UCSD-AML1 (cell line): Measurements from ENCODE around the gene ARHGAP32.
"Not testable (repeated sequence)": the region's sequence is repeated elsewhere in the genome, so short reads cannot be mapped to it uniquely, and the experiment has no call there.

ENCODE experiments used
- DNase-seq: peaks from one replicate; lab custom pipeline; 2025; ENCODE audit not compliant: unreplicated experiment; lab: John Stamatoyannopoulos, UW

The ARHGAP32 gene

GRCh38 chr11:128936606-128937251 lies 255.4 kb downstream of the ARHGAP32 start:
- no peak for DNase-seq

DNA sequence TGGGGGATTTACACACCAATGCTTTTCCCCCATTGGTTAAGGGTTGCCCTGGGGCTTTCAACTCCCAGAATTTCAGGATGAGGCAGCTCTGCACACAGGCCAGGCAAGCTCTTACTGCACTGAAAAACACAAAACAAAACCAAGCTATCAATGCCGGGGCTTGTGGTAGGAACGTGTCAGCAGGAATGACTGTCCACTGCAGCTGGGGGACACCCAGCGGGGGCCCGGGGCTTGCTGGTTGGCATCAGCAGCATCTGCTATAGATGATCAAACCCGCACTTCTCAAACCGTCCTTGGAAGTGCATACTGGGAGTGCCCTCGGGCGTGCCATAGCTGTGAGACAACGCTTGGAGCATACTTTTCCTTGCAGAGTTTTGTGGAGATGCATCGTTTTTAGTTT lies 257.2 kb downstream of the ARHGAP32 start:
- DNase-seq, result no peak

- no peak for DNase-seq
Measured at GRCh38 chr11:128934351-128934750, 257.8 kb downstream of the ARHGAP32 start.

DNA sequence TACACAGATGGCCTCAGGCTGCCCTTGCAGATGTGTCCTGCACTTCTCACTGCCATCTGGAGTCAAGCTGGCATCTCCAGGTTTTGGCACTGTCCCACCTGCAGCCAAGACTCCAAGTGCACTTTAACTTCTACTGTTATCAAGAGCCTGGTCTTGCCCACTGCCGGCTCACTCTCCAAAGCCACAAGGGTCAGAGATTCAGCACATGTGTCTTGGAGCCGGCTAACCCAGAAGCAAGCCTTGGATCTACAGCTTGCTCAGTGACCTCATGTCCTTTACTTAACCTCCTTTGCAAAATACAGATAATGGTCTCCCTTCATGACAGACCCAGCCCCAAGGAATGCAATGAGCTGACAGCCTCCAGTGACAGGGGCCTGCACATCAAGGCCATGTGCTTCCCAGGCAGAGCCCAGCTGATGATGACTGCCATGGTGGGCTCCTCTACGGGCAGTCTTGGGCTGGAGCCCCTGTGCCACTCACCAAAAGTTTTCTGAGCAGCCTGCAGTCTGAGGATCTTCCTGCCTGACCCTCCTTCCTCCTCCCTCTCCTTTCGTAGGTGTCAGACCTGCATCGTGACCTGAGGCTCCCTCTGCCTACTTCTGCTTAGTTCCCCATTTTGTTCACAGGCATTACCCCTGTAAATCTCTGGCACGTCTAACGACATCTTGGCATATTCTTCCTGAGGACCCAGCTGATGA lies 258.5 kb downstream of the ARHGAP32 start:
- no peak for DNase-seq

GRCh38 chr11:128931668-128932067 lies 260.5 kb downstream of the ARHGAP32 start:
- no peak for DNase-seq

GRCh38 chr11:128931066-128931465 lies 261.1 kb downstream of the ARHGAP32 start:
- DNase-seq, result no peak

DNA sequence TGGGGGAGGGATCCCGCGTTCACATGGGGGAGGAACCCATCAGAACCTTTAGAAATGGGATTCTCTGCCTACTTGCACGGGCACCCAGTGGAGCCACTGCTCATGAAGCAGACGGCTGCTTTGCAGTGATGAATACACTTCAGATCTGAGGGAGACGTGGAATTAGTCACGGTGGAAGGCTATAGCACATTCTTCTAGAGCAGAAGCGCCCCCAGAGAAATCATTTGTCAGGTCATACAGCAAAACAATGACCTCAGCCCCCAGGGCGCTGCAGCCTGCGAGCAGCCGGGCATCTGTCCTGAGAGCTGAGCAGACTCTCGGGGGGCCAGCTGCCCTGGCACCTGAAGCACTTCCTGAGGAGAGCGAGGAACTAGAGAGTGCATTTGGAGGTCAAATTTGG lies 262.1 kb downstream of the ARHGAP32 start:
- DNase-seq, result no peak

- no peak for DNase-seq
Measured at GRCh38 chr11:128929468-128929867, 262.7 kb downstream of the ARHGAP32 start.

GRCh38 chr11:128928400-128928799 lies 263.7 kb downstream of the ARHGAP32 start:
- no peak for DNase-seq

GRCh38 chr11:128927683-128928336 lies 264.3 kb downstream of the ARHGAP32 start:
- DNase-seq, result no peak

DNA sequence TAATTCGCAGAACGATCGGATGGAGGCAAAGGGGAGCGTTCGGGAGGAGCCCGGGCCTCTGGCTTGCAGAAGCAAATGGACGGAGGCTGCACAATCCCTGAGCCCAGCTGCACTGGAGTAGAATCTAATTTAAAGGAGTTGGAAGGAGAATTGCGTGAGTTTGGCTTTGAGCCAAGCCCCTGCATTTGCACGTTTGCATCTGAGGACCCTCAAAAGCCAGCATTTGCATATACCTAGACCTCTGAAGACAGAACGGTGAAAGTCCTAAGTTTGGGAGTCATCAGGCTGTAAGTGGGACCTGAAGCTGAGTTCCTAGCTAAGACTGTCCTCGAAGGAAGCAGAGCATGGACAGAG lies 265.0 kb downstream of the ARHGAP32 start:
- no peak for DNase-seq

DNA sequence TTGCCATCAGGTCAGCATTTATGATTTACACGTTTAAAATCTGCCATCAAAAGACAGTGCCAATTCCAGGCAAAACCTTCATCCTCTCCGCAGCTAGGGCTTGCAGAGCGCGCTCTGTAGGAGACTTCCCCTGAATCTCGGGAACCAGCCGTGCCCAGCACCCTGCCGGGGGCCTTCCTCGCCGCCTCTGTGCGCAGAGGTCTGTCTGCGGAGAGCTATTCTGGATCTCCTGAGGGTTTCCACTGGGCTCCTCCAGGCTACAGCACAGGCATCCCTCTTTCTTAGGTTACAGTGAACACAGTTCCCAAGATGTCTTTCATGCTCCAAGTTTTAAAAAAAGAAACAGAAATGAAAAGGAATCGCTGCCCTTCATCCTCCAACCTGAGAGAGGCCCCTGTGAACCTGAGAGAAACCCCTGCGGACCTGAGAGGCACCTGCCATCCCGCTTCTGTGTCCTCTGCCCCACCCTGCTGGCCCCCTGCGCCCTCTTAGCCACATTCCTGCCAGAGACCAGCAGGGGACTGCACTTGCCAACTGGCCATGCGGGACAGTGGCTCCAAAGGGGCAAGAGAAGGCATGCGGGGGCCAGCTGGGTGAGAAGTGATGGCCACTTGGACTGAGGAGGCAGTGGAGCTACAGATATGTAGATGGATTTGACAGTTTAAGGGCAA lies 265.6 kb downstream of the ARHGAP32 start:
- DNase-seq, result no peak

DNA sequence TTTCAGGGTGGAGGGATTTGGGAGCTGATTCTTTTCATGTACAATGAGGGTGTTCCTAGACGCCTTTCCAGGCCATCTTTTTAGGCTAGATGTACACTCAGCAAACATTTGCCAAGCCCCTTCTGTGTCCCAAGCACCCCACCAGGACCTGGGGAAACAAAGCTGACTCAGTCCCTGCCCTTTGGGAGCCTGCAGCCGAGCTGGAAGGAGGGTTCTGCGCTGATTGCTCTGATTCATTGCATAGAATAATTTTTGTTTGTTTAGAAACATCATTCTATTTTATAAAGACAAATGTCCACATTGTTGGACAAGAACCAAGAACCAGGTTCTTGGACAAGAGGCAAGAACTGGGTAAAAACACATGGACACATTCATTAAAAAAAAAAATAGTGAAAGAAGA lies 266.1 kb downstream of the ARHGAP32 start:
- no peak for DNase-seq

DNA sequence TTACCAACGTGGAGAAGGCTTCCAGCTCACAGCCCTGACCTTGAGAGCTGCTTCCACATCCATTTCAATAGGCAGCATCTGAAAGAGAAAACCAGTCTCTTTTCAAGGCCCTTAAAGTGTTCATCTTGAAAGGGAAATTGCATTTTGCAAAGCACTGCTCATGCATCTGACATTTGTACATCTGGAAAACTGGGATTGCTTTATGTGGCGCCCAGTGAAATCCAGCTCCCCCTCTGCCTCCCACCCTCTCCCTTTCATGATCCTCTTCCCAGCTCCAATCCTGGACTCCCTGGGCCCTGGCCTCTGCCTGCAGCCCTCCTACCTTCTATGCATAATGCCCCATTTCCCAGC lies 266.9 kb downstream of the ARHGAP32 start:
- DNase-seq, result no peak

- DNase-seq, result no peak
Measured at GRCh38 chr11:128924510-128925249, 267.4 kb downstream of the ARHGAP32 start.

DNA sequence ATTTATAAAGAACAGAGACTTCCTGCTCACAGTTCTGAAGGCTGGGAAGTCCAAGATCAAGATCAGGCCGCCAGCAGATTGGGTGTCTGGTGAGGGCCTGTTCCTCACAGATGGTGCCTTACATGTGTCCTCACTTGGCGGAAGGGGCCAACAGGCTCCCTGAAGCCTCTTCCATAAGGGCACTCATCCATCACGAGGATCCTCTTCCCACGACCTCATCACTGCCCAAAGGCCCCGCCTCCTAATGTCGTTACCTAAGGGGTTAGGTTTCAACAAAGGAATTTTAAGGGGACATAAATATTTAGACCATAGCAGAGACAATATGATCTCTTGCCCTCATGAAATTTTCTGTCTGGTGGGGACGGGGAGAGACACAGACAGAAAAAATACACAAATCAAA lies 268.0 kb downstream of the ARHGAP32 start:
- DNase-seq, result no peak

GRCh38 chr11:128921793-128922192 lies 270.3 kb downstream of the ARHGAP32 start:
- no peak for DNase-seq

DNA sequence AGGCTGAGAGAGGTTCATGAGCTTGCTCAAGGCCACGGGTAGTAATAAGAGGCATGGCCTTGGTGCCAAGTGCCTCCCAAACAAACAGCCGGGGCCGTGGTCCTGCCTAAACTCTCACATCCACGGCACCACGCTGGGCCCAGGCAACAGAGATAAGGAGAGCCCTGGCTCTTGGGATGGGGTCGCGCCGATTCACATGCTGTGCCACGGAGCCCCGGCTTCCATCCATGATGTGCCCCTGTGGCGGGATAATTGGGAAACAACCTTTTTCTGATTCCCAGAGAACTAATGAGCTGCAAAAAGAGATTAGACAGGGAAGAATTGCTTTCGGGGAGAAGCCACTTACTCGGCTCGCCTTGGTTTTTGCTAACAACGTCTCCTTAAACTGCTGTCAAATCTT lies 271.5 kb downstream of the ARHGAP32 start:
- no peak for DNase-seq

GRCh38 chr11:128919635-128920034 lies 272.5 kb downstream of the ARHGAP32 start:
- not testable (repeated sequence) for DNase-seq

DNA sequence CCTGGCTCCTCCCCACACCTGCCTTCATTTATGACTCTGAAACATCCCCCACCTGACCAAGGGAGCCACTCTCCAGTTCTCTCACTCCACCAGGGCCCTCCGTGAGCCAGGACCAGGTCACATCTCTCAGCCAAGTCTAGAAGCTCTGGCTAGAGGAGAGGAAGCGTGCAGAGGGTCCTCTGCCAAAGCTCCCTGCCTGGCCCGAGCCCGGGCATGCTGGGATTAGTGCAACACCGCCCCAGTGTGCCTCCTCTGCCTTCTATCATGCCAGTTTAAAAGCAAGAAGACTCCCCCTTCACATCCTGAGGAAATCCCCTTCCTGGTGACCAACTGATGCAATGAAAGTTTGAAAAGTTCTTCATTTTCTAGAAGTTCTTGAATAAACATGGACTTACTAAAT lies 272.9 kb downstream of the ARHGAP32 start:
- DNase-seq, result peak; percentile 48

GRCh38 chr11:128917144-128917724 lies 274.9 kb downstream of the ARHGAP32 start:
- DNase-seq, result no peak
